CD4-positive, alpha-beta T cell treated with Interleukin-15 for 4 hours (primary cell): ENCODE data around the gene TARS2.

ENCODE experiments used
- DNase-seq: peaks from one replicate; pipeline ENCODE4 v3.0.0-alpha.2; 2020; ENCODE audit warnings: low spot score

Gene TARS2

DNA sequence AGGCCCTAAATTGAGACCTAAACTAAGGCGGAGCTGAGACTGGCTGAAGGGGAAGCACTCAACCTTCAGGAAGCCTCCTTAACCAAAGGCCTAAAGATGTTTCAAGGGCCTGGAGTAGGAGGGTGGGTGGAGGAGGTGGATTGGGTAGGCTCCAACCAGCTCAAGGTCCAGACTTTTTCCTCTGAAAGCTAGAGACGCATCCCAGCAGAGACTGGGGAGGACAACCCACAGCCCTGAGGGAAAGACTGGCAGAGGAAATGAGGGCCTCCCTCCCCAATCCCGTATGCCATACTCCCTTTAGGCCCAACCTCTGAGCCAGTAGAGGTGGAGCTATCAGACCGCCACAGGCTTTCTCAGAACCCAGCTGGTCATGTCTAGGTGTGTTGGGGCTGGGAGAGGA is 21.8 kb downstream of the TARS2 start:
- DNase-seq, result no peak

DNA sequence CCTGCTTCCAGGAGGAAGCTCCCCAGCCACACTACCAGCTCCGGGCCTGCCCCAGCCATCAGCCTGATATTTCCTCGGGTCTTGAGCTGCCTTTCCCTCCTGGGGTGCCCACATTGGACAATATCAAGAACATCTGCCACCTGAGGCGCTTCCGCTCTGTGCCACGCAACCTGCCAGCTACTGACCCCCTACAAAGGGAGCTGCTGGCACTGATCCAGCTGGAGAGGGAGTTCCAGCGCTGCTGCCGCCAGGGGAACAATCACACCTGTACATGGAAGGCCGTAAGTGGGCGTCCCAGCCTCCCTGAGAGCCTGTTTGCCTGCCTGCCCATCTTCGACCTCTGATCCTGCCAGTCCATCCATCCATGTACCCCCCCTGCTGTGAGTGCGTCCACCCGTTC is 24.3 kb downstream of the TARS2 start:
- DNase-seq, result no peak

DNA sequence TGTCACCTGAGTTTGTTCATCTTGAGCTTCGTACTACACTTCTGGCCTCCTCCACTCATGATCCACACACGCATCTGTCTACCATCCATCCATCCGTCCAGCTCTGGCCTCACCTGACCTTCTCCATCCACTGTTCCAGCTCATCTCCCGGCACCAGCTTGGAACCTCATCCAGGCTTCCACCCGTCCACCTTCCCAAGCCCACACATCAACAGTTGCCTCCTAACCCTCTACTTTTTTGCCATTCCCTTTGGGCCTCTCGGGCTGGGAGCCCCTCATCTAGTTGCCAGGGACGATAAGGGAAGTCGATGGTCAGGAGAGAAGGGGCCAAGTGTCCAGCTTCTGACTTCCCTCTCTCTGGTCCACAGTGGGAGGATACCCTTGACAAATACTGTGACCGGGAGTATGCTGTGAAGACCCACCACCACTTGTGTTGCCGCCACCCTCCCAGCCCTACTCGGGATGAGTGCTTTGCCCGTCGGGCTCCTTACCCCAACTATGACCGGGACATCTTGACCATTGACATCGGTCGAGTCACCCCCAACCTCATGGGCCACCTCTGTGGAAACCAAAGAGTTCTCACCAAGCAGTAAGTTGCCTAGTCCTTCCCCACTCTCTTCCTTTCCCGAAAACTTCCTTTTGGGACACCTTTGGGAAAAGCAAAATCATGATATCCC is 24.9 kb downstream of the TARS2 start:
- DNase-seq, result no peak

GRCh38 chr1:150512846-150513245 is 25.6 kb downstream of the TARS2 start:
- no peak for DNase-seq

- DNase-seq, result no peak
Measured at GRCh38 chr1:150513351-150513791, 26.2 kb downstream of the TARS2 start.

GRCh38 chr1:150514260-150514659 is 27.0 kb downstream of the TARS2 start:
- DNase-seq, result no peak

DNA sequence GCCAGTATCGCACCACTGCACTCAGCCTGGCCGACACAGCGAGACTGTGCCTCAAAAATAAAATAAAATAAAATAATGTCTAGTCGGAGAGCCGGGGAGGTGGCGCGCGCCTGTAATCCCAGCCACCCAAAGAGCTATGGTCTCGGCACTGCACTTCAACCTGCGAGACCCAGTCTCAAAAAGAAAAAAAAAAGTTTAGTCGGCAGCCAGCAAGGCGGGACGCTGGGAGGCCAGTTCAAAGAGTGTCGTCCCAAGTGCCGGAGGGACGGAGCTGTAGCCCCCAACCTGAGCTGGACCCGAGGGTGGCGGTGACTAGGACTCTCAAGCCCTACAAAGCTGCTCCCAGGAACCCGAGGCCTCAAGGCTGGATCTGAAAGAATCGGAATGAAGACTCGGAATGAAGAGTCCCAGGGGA is 27.7 kb downstream of the TARS2 start:
- DNase-seq, result no peak

DNA sequence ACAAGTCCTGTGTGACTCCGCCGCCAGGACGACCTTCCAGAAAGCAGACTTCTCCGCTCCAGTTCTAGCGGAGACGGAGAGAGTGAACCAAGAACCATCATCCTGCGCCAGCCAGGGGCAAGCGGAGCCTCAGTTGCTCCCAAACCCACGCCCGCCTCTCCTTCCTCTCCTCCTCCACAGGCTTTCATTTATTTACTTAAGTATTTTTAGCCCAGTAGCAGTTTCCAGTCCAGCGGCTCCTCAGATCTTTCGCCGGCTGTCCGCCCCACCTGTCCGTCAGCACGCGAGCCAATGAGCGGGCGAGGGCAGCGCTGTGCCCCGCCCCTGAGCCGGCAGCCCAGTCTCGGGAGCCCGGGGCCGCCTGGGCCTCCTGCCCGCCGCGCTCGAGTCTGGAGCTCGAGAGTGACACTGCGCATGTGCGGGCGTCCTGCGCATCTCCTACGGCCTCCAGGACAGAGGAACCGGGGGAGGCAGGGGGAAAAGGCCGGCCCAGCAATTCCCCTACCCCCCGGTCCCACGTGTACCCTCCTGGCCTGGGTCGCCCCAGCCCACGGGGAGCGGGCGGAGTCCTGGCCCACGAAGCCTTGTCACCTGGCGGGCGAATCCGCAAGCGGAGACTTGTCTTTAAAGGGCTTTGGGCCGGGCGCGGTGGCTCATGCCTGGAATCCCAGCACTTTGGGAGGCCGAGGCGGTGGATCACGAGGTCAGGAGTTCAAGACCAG is 28.3 kb downstream of the TARS2 start, which contains the start of gene FALEC:
Gene FALEC (plus strand): TSS at position 425 of the 722 bp plus-strand sequence.
- DNase-seq, result peak; percentile 91

GRCh38 chr1:150516050-150516591 is 28.9 kb downstream of the TARS2 start:
- no peak for DNase-seq

DNA sequence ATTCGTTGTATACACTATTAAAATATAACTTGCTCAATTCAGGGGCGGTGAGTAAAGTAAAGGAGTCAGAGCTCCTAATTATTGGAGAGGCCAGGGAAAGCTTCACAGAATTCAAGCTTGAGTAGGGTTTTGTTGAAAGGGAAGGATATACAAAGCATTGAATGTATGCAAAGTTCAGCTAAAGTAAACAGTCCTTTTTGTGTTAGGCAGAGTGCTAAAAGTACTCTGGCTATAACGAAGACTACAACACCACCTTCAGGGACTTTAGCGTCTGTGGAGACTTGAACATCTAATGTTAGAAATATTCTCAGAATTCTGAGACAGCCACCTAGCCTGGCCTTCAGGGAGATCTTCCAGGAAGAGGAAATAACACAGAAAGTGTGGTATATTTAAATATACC is 29.4 kb downstream of the TARS2 start:
- DNase-seq, result peak; percentile 45

- DNase-seq, result no peak
Measured at GRCh38 chr1:150521196-150521968, 34.2 kb downstream of the TARS2 start.

DNA sequence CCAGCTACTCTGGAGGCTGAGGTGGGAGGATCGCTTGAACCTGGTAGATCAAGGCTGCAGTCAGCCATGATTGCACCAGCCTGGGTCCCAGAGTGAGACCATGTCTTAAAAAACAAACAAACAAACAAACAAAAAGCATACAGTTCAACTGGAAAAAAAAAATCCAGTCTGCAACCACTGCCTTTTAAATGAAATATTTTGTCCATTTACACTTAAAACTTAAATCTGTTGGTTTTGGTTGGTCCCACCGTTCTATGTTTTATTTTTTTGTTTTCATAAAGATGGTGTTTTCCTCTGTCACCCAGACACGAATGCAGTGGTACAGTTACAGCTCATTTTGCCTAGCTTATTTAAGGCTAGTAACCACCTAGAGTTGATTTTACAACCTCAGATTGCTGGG is 38.1 kb downstream of the TARS2 start:
- no peak for DNase-seq

GRCh38 chr1:150528196-150528595 is 41.0 kb downstream of the TARS2 start:
- no peak for DNase-seq

- no peak for DNase-seq
Measured at GRCh38 chr1:150529017-150529416, 41.8 kb downstream of the TARS2 start.

GRCh38 chr1:150530491-150531159 is 43.4 kb downstream of the TARS2 start:
- no peak for DNase-seq

- no peak for DNase-seq
Measured at GRCh38 chr1:150532860-150533259, 45.6 kb downstream of the TARS2 start.

- DNase-seq, result no peak
Measured at GRCh38 chr1:150534002-150534401, 46.8 kb downstream of the TARS2 start.

GRCh38 chr1:150535511-150536287 is 48.5 kb downstream of the TARS2 start:
- no peak for DNase-seq

DNA sequence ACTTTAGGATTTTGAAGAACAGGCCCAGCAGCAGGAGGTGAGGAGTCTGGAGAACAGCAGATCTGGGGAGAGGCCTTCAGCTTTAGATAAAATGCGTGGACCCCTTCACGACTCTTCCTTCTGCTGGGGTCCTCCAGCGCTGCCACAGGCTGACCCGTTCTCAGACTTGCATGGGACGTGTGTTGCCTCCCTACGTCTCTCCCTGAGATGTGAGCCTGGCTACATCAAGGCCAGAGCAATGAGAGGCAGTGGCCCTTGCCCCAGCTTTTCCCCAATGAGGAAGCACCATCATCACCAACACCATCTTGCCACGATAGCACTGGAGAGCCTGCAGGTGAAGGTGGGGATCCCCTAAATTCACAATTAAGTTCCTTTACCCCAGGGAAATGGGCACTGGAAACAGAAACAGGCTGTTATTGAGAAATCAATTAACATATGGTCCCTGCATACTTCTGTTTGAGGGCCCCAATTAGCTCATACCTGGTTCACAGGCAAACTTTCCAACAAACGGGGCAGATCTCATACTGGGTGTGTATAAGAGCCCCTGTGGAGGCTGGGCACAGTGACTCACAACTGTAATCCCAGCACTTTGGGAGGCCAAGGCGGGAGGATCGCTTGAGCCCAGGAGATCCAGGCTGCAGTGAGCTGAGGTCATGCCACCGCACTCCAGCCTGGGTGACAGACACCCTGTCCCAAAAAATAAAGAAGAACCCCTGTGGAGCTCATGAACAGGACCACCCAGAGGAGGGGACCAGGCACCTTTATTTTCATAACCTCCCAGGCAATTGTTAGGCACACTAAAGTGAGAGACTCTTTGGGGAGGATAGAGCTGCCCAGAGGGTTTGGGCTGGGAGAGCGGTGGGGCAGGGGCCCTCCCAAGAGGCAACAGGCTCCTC is 49.9 kb downstream of the TARS2 start:
- no peak for DNase-seq
